ENCODE results near the gene AGAP2.
"Not testable (repeated sequence)": the region's sequence is repeated elsewhere in the genome, so short reads cannot be mapped to it uniquely, and the experiment has no call there.

Gene AGAP2

DNA sequence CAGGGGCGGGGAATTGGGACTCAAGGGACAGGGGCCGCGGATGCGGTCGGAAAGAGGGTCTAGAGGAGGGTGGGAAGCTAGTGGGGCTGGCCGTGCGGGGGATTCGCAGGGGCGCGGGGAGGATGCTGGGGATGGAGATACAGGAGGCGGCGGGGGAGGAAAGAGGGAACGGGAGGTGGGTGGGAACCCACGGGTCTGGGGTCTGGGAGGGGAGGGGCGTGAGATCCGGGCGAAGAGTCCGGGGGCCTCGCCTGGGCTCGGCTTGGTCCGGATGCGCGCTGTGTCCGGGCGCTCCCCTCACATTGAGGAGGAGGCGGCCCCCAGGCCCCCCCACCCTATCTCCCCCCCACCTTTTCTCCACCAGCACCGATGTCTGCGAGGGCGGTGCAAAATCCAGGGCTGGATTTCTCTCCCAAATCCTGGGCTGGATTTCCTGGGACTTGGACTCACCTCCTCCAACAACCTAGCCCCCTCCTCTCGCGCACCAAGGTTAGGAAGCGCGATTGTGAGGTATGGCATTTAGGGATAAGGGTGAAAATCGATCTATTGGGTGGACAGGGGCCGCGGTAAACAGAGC, at the start of gene AGAP2:
TSS of gene AGAP2 (minus strand) at position 82 of the 577 bp plus-strand sequence. CDS start 496 bp downstream, outside the sequence.
- peak; percentile 40 to 81 (median 77) for DNase-seq

DNA sequence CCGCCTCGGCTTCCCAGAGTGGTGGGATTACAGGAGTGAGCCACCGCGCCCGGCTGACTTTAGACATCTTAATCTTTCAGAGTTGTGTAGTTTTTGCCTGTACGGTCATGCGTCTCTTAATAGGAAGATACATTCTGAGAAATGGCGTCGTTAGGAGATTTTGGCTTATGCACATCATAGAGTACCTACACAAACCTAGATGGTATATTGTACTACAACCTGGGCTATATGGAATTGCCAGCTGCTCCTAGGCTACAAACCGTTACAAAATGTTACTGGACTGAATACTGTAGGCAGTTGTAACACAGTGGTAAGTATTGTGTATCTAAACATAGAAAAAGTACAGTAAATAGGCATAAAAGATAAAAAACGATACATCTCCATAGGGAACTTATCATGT, 45.3 kb upstream of the AGAP2 start:
- DNase-seq, result no peak

DNA sequence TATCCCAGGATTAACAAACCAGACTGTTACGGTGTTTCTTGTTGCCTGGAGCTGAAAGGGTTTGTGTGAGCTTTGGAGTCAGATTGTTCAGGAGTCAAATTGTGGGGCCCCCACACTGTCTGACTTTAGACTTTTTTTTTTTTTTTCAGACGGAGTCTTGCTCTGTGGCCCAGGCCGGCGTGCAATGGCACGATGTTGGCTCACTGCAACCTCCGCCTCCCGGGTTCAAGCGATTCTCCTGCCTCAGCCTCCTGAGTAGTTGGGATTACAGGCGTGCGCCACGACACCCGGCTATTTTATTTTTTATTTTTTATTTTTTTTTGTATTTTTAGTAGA, 44.9 kb upstream of the AGAP2 start:
- DNase-seq, result no peak

DNA sequence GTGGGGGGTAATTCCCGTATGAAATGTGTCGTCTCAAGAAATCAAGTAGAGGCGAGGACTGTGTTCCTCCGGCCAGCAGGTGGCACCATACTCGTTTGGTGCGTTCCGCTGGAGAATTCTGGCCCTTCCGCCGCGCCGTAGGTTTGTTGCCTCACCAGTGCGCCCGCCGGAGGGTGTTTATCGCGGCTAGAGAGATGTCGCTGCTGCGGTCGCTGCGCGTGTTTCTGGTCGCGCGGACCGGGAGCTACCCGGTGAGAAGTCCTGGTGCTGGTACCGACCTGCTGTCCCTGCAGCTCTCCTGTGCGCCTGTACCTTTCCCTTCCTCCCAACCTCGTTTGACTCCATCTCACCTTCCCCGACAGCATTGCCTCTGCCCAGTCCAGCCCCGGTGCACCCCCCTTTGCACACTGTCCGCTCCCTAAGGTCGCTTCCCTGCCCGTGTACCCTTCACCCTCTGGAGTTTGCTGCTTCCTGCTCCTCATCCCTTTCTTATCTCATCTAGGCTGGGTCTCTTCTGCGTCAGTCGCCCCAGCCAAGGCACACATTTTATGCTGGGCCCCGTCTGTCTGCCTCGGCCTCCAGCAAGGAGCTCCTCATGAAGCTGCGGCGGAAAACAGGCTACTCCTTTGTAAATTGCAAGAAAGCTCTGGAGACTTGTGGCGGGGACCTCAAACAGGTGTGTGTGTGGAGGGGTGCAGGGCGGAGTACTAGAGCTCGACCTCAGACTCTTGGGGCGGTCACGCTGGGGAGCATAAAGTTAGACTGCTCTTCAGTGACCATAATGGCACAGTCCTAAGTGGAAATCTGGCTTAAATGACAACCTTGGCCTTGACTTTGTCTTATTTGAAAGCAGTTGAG, 44.3 kb upstream of the AGAP2 start, which contains the start of gene TSFM:
TSS of gene TSFM (plus strand) at position 180 of the 858 bp plus-strand sequence. CDS start at position 195, 15 bp downstream.
- peak; percentile 96 to 98 (median 98) for DNase-seq

DNA sequence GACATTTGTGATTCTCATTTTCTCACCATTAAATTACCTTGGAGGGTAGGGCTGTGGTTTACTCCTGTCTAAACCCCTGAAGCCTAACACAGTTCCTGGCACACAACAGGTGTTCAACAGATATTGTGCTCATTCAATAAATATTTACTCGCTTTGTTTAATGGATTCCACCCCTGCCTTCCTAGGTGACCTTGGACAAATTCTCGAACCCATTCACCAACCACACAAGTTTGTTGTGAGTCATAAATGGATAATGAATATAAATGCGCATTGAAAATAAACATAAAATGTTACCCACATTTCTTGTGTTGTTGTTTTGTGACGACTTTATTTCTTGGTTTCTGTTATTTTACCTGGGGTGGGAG, 43.7 kb upstream of the AGAP2 start:
- DNase-seq, result no peak

DNA sequence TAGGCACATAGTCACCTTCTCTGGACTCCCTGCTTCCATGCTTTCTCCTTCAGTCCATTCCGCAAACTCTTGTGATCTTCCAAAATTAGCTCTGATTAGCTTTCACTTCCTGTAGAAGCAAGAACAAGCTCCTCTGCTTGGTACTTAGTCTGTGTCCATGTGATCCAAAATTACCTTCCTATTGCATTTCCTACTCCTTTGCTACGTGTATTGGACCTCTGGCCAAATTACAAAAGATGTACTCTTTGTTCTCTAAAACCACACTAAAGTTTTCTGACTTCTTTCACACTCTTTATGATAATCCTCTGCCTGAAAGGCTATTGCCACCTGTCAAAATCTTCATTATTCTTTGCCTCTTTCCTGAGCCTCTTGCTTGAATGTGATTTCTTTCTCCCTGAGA, 43.3 kb upstream of the AGAP2 start:
- DNase-seq, result no peak

DNA sequence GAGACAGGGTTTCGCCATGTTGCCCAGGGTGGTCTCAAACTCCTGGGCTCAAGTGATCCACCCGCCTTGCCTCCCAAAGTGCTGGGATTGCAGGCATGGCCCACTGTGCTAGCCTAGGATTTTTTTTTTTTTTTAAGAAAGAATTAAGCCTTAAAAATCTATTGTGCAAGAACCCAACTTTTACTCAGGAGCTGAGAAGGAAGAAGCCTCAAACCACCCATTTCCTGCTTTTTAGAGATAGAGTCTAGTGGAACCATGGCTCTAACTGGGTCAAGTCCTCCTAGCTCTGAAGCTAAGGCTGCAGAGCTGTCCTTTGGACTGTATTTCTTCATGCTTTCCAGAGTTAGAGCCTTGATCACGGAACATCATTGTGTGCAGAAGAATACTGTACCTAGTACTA, 42.7 kb upstream of the AGAP2 start:
- no peak for DNase-seq

DNA sequence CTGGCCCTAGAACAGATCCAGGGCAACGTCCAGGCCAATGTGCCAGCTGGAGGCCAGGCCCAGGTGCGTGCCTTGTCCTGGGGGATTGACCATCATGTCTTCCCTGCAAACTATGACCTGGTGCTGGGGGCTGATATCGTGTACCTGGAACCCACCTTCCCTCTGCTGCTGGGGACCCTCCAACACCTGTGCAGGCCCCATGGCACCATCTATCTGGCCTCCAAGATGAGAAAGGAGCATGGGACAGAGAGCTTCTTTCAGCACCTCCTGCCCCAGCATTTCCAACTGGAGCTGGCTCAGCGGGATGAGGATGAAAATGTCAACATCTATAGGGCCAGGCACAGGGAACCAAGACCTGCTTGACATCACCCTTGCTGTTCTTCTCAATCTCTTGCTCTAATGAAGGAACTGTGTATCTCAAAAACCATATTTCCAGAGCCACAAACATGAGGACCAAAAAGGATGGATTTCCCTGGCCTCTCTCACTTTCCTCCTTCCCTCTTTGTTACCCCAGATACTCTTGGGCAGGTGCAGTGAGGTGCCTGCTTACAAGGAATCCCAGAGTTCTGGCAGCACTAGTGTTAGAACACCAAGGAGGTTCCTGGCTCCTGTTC, 41.8 kb upstream of the AGAP2 start:
- DNase-seq, result no peak

DNA sequence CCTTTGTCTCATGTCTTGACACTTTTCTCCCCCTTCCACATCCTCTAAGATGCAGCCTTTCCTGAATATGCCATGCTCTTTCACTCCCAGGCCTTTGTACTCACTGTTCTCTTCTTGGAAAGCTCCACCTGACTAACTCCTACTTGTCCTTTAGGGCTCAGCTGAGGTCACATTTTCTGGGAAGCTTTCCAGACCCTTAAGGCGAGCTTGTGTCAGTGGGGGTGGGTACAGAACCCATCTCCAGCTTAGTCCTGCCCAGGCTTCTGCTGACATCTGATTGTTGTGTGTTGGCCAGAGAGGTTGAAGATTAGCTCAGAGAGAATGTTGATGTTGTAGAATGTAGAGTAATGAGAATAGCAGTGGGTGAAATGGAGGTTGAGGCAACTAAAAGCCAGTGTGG, 41.2 kb upstream of the AGAP2 start:
- no peak for DNase-seq

DNA sequence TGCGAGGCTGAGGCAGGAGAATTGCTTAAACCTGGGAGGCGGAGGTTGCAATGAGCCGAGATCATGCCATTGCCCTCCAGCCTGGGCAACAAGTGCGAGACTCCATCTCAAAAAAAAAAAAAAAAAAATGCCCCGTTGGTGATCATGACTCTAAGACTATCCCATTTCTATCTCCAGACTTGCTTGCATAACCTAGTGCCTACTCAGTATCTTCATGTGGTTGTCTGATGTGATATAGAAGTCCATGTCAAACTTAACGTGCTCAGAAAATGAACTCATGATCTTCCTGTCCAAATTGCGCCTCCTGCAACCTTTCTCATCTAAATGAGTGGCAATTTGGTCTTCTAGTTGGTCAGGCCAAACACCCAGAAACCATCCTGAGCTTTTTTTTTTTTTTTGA, 39.4 kb upstream of the AGAP2 start:
- DNase-seq, result no peak

DNA sequence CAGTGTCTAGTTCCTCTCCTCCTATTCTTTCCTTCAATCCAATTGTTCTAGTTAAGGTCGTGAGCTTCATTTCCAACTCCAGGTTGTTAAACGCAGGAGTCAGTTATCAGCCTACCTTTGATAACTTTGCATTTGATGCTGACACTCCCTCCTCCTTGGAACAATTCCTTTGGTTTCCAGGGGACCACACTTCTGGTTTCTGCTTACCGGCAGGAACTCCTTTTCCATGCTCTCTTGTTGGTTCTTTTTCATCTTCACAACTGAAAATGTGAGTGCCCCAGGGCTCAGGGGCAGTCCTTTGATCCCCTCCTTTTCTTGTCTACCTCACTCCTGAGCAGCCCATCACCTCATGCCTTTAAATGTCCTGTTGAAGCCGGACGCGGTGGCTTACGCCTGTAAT, 38.8 kb upstream of the AGAP2 start:
- DNase-seq, result no peak

DNA sequence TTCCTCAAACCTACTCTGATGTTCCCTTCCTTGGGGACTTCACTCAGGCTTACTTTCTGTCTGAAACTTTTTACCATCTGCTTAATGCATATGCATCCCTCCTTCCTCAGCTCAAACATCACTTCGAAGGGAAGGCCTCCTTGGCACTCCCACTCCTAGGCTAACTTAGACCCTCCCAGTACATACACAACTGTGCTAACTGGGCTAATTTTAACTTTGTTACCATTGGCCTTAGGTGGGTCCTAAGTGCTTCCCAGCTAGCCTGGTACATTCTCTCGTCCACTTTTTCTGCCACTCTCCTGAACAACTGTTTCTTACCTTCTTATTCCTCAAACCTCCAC, 37.7 kb upstream of the AGAP2 start:
- DNase-seq, result no peak

DNA sequence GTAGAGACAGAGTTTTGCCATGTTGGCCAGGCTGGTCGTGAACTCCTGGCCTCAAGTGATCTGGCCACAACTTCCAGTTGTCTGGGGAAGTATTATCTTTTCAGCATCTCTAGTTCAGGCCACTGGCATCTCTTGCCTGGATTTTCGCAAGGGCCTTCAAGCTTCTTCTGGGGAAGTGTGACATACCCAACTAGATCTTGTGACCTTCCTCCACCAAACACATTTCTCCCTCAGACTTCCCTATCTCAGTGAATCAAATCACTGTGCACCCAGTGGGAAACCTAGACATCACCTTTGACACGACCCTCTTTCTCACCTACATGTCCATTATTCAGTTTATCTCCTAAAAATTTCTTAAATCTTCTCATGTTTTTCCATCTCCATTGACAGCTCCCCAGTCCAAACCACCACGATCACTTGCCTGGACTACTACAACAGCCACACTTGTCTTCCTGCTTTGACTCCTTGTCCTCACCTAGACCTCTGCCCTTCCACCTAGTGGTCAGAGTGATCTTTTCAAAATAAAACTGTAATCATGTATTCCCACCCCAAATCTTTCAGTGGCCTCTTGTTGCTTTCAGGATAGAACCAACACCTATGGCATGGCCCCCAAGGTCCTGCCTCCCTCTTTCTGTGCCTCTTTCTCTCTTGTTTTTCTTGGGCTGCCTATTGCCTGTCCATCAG, 37.2 kb upstream of the AGAP2 start:
- no peak for DNase-seq

DNA sequence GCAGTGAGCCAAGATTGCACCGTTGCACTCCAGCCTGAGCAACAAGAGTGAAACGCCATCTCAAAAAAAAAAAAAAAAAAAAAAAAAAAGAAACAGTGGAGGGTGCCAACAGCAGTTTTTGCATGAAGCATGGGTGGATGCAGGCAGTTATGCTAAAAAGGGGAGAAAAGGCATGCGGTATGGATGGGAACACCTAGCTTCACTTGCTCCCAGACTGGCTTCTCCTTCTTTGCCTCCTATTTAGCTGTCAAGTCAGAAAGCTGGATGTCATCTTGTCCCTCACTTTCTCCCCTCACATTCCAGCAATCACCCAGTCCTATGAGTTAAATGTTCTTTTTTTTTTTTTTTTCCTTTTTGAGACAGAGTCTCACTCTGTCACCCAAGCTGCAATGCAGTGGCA, 36.5 kb upstream of the AGAP2 start:
- no peak for DNase-seq

DNA sequence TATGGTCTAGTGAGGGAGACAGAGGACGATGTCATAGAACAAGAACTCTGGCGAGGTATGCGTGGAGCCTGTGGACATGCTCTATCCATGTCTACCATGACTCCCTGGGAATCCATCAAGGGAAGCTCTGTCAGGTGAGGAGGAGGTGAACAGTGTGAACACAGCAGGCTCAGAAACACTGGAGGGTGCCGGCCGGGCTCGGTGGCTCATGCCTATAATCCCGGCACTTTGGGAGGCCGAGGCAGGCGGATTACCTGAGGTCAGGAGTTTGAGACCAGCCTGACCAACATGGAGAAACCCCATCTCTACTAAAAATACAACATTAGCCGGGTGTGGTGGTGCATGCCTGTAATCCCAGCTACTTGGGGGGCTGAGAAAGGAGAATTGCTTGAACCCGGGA, 36.1 kb upstream of the AGAP2 start:
- DNase-seq, result not testable (repeated sequence)

DNA sequence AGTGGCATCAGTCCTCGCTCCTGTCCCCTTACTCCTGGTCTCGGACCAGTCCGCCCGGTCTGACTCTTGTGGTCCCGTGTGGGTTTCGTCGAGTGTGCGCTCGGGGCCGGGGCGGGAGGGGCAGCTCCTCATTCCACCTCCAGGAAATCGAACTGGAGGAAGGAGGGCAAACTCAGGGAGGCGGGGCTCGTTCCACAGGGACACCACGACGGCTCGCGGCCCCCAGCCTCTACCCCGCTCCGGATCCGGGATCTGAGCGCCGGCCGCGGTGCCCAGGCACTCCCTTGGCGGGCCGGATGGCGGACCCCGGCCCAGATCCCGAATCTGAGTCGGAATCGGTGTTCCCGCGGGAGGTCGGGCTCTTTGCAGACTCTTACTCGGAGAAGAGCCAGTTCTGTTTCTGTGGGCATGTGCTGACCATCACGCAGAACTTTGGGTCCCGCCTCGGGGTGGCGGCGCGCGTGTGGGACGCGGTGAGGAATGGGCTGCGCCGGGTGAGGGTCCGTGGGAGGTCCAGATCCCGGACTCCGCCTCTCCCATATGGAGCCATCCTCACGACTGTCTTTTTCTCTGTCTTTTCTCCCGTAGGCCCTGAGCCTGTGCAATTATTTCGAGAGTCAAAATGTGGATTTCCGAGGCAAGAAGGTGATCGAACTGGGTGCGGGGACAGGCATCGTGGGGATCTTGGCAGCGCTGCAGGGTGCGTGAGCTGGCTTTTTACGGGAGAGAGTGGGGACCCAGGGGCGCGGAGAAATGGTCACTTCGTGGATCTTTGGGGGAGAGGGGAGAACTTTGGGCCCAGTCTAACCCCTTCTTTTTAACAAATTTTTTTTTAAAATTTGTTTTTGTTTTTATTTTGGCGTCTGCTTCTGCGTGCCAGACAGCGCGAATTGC, 34.1 kb upstream of the AGAP2 start, which contains the start of gene EEF1AKMT3:
TSS of gene EEF1AKMT3 (plus strand) at position 186 of the 894 bp plus-strand sequence. CDS start at position 297, 111 bp downstream.
- peak; percentile 57 to 63 (median 59) for DNase-seq

DNA sequence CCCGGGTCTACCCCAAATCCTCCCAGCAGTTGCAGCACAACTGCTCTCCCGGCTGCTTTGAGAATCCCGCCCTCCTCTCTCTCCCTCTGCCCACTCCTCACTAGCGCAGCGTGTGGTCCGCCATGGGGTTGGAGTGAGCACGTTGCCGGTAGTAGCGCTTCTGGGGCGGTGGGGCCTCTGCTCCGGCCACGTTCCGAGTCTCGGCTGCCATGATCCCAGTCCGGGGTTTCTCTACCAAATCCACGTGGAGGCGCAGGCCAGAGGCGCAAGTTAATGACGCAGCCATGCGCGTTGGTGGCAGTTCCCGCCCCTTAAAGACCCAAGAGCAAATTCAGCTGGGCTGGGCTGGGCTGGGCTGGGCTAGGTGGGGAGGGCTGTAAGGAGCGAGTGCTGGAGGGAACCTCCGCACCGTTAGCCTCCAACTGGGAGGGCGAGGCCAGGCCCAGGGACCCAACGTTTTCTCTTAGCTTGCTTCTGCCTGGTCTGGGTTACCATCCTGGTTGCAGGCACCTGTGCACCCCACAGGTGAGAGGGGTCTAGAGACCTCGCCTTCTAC, 33.4 kb upstream of the AGAP2 start, which contains the start of gene METTL1:
TSS of gene METTL1 (minus strand) at position 233 of the 556 bp plus-strand sequence. CDS start at position 211, 22 bp downstream.
- peak; percentile 97 to 99 (median 98) for DNase-seq

DNA sequence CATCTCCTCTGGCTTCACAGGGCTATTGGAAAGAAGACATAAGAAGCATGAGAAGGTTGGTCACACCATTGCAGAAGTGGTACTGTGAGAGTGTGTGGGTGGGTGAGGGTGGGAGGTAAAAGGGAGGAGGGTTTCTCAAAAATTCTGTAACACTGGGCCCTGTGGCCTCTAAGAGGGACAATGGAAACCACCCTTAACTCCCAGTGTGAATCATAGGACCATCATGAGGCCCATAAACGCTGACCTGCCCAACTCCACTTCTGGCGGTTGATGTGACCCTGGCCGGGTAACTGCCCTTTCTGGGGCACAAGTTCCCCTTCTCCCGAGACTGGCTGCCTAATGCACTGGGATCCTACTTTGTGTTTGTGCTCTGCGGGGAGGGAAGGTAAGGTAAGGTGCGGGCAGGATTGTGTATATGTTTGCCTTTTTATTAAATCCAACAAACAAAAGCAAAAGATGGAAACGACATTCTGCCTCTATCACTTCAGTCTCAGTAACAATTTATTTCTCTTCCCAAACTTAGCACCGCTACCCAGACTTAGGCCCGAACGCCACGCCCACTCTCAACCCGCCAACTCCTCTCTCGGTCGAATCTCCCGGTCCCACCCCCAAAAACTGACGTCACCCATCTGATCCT, 32.8 kb upstream of the AGAP2 start:
- DNase-seq, result peak in 1 of 3 experiments; percentile 91

DNA sequence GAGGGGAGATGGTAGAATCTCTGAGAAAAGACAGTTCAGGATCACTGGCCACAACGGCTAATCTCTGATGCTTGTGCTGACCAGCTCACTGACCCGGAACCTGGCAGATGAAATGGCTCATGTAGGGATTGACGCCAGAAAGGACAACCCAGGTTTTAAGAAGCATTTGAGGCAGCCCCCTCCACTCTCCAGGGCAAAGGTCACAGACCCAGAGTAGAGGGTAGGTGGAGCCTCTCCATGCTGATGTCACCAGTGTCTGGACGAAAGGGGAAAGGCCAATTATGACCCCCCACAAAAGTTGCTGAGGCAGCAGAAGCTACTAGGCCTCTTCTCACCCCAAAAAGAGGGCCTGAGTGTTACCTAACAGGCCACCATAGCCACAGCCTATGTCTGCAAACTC, 32.2 kb upstream of the AGAP2 start:
- no peak for DNase-seq

DNA sequence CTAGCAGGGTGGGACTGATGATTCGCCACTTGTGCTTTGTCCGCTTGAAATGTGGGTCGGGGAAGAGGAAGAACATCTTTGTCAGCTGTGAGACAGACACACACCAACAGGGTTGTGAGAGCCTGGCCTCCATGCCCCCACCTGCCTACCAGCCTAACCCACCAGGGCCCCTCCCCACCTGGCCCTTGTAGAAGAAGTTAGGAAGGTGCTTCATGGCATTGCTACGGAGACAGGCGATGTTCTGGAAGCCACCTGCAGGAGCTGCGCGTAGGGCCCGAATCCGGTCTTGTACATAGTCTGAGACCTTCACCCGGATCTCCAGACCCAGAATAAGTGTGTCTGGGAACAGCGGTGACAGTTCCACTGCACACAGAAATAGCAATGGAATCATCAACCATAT, 31.1 kb upstream of the AGAP2 start:
- DNase-seq, result no peak

DNA sequence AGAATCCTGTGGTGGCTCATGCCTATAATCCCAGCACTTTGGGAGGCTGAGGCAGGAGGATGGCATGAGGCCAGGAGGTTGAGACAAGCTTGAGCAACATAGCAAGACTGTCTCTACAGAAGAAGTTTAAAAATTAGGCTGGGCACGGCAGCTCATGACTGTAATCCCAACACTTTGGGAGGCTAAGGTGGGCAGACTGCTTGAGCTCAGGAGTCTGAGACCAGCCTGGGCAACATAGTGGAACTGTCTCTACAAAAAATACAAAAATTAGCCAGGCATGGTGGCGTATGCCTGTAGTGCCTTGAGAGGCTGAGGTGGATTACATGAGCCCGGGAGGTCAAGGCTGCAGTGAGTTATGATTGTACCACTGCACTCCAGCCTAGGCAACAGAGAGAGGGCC, 29.3 kb upstream of the AGAP2 start:
- no peak for DNase-seq

Measured in NCI-H1417 (cell line).